CD4-positive, alpha-beta T cell (primary cell): ENCODE data around the gene ZNF444. TPM values are rescaled to one million over a fixed set of nuclear protein-coding genes. Genes with fewer than 3 reads are reported as not detected.

Experiments
- ATAC-seq: fragments of 200-7000 bp; cut with Tn5 transposase; one replicate; pipeline ENCODE4 v1.10.0; 2022; ENCODE audit warnings: mild to moderate bottlenecking; ENCODE audit not compliant: poor library complexity
- CTCF ChIA-PET: fragments of 350-600 bp; sonication (Branson Sonifier 250); formaldehyde crosslinking; loops from one replicate; lab custom pipeline; 2021; ENCODE audit warnings: antibody characterized with exemption, inconsistent platforms; lab: Charles Lee
- POLR2A ChIA-PET: fragments of 350-600 bp; sonication (Branson Sonifier 250); formaldehyde crosslinking; loops from one replicate; lab custom pipeline; 2021; ENCODE audit warnings: antibody characterized with exemption, inconsistent platforms; lab: Charles Lee
- DNase-seq, 14 experiments: peaks; one replicate each; pipeline ENCODE4 v3.0.0-alpha.2; 2013 to 2020; ENCODE audit warnings: mixed read lengths in 2 of 14
- H3K27ac ChIP-seq, 2 donors: one replicate each; pipeline versions ENCODE4 v1.5.1 to v1.7.0; 2013; ENCODE audit warnings: low read length in 2 of 2, low read depth in 1 of 2, mild to moderate bottlenecking in 1 of 2
- H3K27me3 ChIP-seq, 2 experiments: 1 replicate in 1 of 2; 2 replicates in 1 of 2; pipeline versions ENCODE4 v1.6.1 to v1.7.0; 2013; ENCODE audit warnings: low read length in 2 of 2, control low read depth in 1 of 2, mild to moderate bottlenecking in 1 of 2, moderate library complexity in 1 of 2; ENCODE audit not compliant: insufficient read depth in 2 of 2, control insufficient read depth in 1 of 2
- H3K36me3 ChIP-seq: one replicate; pipeline ENCODE4 v1.6.1; 2013; ENCODE audit warnings: low read length, control low read depth; ENCODE audit not compliant: insufficient read depth
- H3K4me1 ChIP-seq: one replicate; pipeline ENCODE4 v1.6.1; 2013; ENCODE audit warnings: low read length, control low read depth; ENCODE audit not compliant: insufficient read depth
- H3K4me3 ChIP-seq: one replicate; pipeline ENCODE4 v1.5.1; 2013; ENCODE audit warnings: mild to moderate bottlenecking, low read length, moderate library complexity
- H3K9me3 ChIP-seq, 2 experiments: 1 replicate in 1 of 2; 2 replicates in 1 of 2; pipeline versions ENCODE4 v1.6.1 to v1.7.0; 2013; ENCODE audit warnings: low read length in 2 of 2, mild to moderate bottlenecking in 2 of 2, control low read depth in 1 of 2, moderate library complexity in 1 of 2; ENCODE audit not compliant: control insufficient read depth in 1 of 2, insufficient read depth in 1 of 2
- H3K27ac Mint-ChIP-seq: one replicate; pipeline ENCODE4 v1.8.0; 2020; ENCODE audit warnings: mixed read lengths
- H3K27me3 Mint-ChIP-seq: one replicate; pipeline ENCODE4 v1.8.0; 2021; ENCODE audit warnings: mixed read lengths
- H3K36me3 Mint-ChIP-seq: one replicate; pipeline ENCODE4 v1.8.0; 2021; ENCODE audit warnings: low read depth, mixed read lengths
- H3K4me1 Mint-ChIP-seq: one replicate; pipeline ENCODE4 v1.8.0; 2021; ENCODE audit warnings: low read depth, mixed read lengths
- H3K4me3 Mint-ChIP-seq: one replicate; pipeline ENCODE4 v1.8.0; 2020; ENCODE audit warnings: mild to moderate bottlenecking, mixed read lengths
- H3K9me3 Mint-ChIP-seq: one replicate; pipeline ENCODE4 v1.8.0; 2020; ENCODE audit warnings: mixed read lengths
- intact Hi-C, 2 experiments: fragments of 100-400 bp; cut with DNase I in 1 of 2; cut with micrococcal nuclease in 1 of 2; formaldehyde crosslinking; loops; one replicate each; pipeline versions ENCODE4 v1.15.1 to v1.9.0; 2023 to 2025; cut with DNase I, micrococcal nuclease
- total RNA-seq, 174 experiments: library from RNA in 2 of 174; stranded (reverse) in 2 of 174; gene quantifications; one replicate each; pipeline ENCODE4 v1.2.3 and lab custom pipeline; 2021 to 2026
- TF ChIP-seq, protein P1 (sequence below): fragments of 200-600 bp; IDR thresholded peaks from one replicate; pipeline ENCODE4 v1.8.0; 2022; ENCODE audit warnings: antibody characterized with exemption, mild to moderate bottlenecking

The ZNF444 gene
- total RNA-seq, 2 experiments from 2014 or later: 13.5 TPM

DNA sequence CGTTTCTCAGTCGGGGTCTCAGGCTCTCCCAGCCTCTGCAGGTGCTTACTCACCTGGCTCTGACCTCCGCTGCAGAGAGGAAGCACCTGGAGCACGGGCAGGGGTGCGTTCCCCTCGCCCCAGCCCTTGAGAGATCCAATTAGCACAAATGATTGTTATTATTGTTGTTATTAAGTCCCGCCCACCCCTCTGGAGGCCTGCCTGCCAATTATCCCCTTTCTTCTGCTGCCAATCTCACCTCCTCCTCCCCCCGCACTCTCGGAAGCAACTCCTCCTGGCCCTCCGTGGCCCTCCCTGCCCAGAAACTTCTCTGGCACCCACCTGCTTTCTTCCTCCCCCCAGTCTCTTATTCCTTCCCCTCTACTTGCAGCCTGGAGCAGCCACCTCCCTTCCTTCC is 28.8 kb upstream of the ZNF444 start:
- no peak overlapping the region for H3K4me3 ChIP-seq
- TF ChIP-seq, protein P1, sequence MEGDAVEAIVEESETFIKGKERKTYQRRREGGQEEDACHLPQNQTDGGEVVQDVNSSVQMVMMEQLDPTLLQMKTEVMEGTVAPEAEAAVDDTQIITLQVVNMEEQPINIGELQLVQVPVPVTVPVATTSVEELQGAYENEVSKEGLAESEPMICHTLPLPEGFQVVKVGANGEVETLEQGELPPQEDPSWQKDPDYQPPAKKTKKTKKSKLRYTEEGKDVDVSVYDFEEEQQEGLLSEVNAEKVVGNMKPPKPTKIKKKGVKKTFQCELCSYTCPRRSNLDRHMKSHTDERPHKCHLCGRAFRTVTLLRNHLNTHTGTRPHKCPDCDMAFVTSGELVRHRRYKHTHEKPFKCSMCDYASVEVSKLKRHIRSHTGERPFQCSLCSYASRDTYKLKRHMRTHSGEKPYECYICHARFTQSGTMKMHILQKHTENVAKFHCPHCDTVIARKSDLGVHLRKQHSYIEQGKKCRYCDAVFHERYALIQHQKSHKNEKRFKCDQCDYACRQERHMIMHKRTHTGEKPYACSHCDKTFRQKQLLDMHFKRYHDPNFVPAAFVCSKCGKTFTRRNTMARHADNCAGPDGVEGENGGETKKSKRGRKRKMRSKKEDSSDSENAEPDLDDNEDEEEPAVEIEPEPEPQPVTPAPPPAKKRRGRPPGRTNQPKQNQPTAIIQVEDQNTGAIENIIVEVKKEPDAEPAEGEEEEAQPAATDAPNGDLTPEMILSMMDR: no peak
- H3K27ac Mint-ChIP-seq: peak overlapping the region; percentile 91
- H3K36me3 ChIP-seq: peaks cover 4% of the 10 kb centered on the region
- DNase-seq (no peak), ATAC-seq (no peak)
- no peaks in the 10 kb centered on the region for H3K27me3 Mint-ChIP-seq
- H3K9me3 Mint-ChIP-seq: no peaks in the 10 kb centered on the region
- no peaks in the 10 kb centered on the region for H3K9me3 ChIP-seq
- H3K27ac ChIP-seq: no peak overlapping the region
- H3K36me3 Mint-ChIP-seq: peaks cover 5% of the 10 kb centered on the region
- peaks cover 61% of the 10 kb centered on the region for H3K4me1 Mint-ChIP-seq
- peaks cover 68% of the 10 kb centered on the region for H3K4me1 ChIP-seq
- CTCF ChIA-PET: no interaction called here
- H3K4me3 Mint-ChIP-seq: peak overlapping the region; percentile 49
- intact Hi-C loops: no loop called here
- no peaks in the 10 kb centered on the region for H3K27me3 ChIP-seq
- POLR2A ChIA-PET: interaction anchor here (1.0 to 1.9 kb wide), 3 partner anchors 9 to 41 kb away, joined by 3 to 16 read pairs (median 8); partner anchors contain the start of genes ZNF444 and ZNF787

DNA sequence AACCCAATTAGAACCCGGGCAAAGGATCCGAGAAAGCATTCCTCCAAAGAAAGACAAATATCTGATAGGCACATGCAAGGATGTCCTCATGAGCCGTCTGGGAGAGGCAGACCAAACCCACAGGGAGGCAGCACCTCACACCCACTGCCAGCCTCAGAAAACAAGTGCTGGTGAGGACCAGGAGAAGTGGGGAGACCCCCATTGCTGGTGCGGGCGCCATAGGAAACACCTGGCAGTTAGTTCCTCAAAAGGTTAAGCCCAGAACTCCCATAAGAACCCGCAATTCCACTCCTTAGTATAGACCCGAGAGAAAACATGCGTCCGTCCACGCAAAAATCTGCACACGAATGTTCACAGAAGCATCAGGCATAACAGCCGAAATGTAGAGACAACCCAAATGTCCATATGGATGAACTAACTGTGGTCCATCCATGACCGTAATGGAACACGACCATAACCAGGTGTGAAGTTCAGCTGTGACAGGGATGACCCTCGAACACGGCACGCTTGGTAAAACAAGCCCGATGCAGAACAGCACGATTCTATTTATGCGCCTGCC is 27.9 kb upstream of the ZNF444 start:
- Mint-ChIP-seq H3K36me3 (peaks cover 5% of the 10 kb centered on the region), H3K4me3 (peak overlapping the region; percentile 38), H3K27ac (peak overlapping the region; percentile 91), H3K4me1 (peaks cover 67% of the 10 kb centered on the region), H3K9me3 (no peaks in the 10 kb centered on the region), H3K27me3 (no peaks in the 10 kb centered on the region)
- TF ChIP-seq, protein P1: no peak
- Histone ChIP-seq H3K4me3 (no peak overlapping the region), H3K4me1 (peaks cover 64% of the 10 kb centered on the region), H3K27me3 (no peaks in the 10 kb centered on the region), H3K27ac (no peak overlapping the region), H3K9me3 (no peaks in the 10 kb centered on the region), H3K36me3 (peaks cover 4% of the 10 kb centered on the region)
- intact Hi-C loops: no loop called here
- ATAC-seq (no peak), DNase-seq (peak in 1 of 14 experiments; percentile 27)
- POLR2A ChIA-PET: interaction anchor here (1.9 kb wide), 1 partner anchor 8 kb away, joined by 16 read pairs; the partner anchor contains the start of gene ZNF787
- CTCF ChIA-PET: no interaction called here

DNA sequence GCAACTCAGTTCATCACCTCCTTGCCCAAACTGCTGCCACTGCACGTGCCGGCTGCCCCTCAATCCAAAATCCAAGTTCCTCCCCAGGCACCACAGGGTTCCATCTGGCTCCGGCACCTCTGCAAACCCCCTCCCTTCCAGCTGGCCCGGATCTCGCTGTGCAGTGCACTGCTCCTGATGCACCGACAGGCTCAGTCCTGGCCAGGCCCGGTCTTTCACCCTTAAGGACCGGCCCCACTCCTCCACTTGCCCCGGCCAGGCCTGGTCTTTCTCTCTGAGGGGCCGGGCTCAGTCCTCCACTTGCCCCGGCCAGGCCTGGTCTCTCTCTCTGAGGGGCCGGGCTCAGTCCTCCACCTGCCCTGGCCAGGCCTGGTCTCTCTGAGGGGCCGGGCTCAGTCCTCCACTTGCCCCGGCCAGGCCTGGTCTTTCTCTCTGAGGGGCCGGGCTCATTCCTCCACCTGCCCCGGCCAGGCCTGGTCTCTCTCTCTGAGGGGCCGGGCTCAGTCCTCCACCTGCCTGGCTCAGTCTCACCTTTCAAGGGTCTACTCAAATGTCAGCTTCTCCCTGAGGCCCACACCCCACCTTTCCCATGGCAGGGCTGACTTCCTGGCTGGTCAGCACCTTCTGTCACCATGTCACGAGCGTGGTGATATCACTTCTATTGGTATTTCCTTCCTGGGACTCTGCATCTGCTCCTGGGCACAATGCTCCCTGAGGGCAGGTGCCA is 26.9 kb upstream of the ZNF444 start:
- peaks cover 71% of the 10 kb centered on the region for H3K4me1 Mint-ChIP-seq
- no peaks in the 10 kb centered on the region for H3K27me3 Mint-ChIP-seq
- Histone ChIP-seq H3K27ac (no peak overlapping the region), H3K4me3 (no peak overlapping the region), H3K4me1 (peaks cover 64% of the 10 kb centered on the region), H3K27me3 (no peaks in the 10 kb centered on the region), H3K36me3 (peaks cover 1% of the 10 kb centered on the region), H3K9me3 (no peaks in the 10 kb centered on the region)
- peaks cover 5% of the 10 kb centered on the region for H3K36me3 Mint-ChIP-seq
- CTCF ChIA-PET: no interaction called here
- DNase-seq (no peak), ATAC-seq (no peak)
- intact Hi-C loops: no loop called here
- POLR2A ChIA-PET: no interaction called here
- H3K4me3 Mint-ChIP-seq: peak overlapping the region; percentile 45
- H3K27ac Mint-ChIP-seq: peak overlapping the region; percentile 91
- H3K9me3 Mint-ChIP-seq: no peaks in the 10 kb centered on the region
- TF ChIP-seq, protein P1: no peak
